ENCODE results near the gene VWC2L.

GRCh38 chr2:214569419-214570035 is 158.7 kb downstream of the VWC2L start:
- TF ChIP-seq TAF1 (IDR thresholded peaks at IDR 0.05; ENCODE audit: borderline replicate concordance, insufficient read depth, low read length) (no peak), POLR2AphosphoS5 (IDR thresholded peaks at IDR 0.05; ENCODE audit: low read depth, low read length) (no peak)
